ENCODE results near the gene RAB15.

Gene RAB15

DNA sequence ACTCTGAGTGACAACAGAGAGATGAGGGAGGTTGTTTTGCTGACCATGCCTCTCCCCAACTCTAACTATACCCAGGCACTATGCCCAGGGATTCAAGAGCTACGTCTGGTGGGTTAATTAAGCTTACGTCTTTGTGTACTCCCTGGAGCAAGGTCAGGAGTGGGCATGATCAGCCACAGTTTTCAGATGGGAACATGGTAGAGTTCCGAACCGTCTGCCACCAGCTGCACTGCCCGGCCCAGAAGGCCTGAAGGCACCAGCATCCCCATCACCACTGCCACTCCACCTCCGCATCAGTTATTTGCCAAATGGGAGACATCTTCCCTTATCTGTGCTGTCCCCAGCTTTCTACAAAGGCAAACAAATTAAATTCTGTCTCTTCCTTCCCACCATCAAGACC, 18.5 kb downstream of the RAB15 start:
- no peak for DNase-seq

DNA sequence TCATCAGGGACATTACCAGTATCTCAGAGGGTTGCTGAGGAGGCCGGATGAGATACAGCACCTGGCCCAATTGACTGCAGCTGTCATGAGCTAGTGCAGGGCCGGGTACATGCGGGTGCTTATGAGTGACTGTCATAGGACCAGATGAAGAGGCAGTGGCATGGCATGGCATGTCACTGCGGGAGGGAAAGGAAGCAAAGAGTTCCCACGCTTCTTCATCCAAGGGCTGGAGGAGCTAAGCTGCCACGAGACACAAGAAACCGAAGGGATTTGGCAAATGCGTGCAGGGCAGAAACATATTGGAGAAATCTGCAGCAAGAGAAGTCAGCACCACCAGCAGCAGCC, 18.9 kb downstream of the RAB15 start:
- no peak for DNase-seq

DNA sequence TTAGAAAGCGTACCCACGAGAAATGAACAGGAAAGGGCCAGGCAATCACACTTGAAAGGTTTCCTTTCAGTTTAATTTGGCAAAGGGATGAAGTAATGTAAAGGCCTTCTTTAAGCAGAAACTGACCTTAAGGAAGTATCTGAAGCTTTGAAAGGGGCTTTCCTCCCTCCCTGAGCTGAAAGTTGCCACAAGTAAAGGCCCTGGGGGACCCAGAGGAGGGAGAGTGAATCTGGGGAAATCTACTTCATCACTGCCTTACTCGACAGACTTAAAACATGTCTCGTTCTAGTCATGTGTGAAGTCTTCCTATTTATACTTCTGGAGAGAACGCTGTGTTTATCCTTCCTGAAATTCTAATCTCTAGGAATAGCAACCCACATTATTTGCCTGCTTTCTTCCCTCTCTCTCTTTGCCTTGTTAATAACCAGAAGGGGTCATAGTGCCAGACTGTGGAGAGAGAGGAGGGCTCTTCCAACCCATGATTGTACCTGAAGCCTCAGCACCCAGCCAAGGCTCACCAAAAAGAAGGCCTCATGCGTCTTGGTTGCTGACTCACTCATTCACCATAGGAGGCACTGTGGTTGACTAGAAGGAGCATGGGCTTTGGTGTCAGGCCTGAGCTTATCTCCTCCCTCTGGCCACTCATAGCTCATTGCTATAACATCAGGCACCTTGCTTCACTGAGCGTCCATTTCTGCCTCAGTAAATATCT, 19.4 kb downstream of the RAB15 start:
- no peak for DNase-seq

DNA sequence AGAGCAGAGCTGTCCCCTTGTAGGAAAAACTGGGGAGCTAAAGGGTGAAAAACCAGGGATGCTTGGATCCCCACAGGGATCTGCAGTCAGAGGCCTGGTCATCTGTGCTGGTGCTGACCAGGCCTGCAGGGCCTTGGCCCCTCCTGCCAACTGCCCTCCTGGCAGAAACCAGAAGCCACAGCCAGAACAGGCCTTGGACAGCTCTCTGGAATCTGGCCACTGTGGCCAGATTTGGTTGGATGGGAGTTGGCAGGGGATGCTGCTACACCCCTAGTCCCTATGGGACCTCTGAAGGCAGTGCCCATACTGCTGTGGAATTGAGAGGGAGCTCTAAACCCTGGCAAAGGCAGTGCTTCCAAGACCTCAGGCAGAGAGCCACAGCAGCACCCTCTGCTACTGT, 20.4 kb downstream of the RAB15 start:
- no peak for DNase-seq

DNA sequence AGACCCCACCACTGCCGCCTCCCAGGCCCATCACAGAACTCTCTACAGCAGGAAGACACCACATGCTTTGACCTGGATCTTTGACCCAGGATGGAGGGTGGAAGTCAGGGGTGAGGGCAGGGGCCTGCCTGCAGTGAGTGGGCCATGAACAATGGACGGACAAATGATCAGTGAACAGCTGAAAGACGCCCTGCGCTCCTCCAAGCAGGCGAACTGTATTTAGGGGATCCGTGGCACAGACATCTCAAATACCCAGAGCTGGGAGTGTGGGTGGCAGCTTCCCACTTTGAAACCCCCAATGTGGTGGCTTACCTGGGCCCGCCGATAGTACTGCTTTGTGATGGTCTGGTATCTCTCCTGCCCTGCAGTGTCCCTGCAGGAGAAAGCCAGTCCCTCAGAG, 20.8 kb downstream of the RAB15 start:
- no peak for DNase-seq

DNA sequence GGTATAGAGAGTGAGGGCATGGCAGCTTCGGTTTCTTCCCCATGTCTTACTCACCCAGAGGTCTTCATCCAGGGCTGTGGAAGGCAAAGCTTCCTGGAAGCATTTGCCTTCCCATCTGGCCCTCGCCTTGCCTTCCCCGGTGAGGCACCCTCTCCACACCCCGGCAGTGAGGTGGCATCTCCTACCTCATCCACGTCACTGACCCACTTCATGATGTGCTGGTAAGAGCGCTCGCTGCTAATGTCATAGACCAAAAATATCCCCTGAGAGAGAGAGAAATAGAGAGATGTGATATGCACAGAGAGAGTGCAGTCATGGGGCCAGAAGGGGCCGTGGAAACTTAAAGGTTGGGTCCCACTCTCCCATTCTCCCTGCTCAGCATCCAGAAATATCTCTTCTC, 21.2 kb downstream of the RAB15 start:
- DNase-seq, result no peak

DNA sequence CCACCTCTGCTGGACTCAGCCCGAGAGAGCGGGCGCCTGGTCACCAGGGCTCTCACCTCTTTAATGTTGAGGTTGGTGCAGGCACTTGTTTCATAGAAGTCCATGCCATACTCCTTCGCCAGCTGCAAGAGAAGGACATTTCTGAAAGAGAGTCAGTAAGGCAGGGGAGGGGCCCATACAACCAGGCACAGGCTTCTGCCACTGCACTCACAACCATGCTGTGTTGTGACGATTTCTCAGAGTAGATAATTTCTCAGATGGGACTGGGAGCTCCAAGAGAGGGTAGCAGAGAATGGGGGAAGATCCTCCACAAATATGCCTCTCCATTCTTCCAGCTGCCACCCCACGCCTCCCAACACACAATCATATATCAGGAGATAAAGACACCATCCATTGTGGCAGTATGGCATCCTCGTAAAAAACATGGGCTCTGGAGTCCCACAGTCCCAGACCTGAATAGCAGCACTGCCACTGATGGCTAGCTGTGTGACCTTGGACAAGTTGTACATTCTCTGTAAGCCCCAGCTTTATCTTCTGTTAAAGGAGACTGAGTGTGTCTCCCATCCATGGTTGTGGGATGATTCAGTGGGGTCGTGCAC, 23.4 kb downstream of the RAB15 start:
- DNase-seq, result no peak

DNA sequence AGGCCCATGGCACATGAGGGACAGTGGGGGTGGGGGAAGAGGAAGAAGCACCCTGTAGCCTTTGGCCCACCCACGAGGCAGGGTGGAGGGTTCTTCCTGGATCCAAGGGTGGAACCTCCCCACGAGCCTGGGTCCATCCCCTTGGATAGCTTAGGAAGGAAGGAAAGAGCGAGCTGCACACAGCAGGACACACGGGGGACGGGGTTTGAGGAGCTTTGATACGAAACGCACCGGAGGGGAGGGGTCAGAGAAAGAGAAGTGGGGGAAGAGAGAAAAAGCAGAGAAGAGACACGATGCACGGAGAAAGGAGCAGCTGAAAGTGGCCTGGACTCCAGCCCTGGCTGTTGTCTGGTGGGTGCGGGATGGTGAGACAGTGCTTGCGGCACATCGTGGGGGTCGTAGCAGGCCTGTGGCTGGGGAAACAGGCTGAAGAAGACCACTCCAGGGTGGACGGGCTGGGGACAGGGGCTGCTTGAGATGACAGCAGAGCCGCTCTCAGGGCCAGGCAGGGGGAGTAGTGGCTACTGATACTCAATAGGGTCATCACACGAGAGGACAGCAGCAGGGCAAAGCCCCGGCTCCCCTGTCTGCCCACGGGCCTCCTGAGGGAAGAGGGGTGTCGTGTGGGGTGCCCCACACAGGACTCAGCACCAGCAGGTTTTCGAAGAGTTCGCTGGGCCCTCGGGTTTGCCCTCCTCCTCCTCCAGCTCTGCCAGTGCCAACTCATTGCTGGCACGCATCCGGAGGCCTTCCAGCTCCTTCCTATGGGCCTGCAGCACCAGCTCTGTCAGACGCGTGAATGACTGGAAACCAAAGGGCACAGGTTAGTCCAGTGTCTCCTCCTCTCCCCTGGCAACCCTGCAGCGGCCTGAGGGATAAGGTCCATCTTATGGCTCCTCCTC, 24.2 kb downstream of the RAB15 start:
- DNase-seq, result no peak

DNA sequence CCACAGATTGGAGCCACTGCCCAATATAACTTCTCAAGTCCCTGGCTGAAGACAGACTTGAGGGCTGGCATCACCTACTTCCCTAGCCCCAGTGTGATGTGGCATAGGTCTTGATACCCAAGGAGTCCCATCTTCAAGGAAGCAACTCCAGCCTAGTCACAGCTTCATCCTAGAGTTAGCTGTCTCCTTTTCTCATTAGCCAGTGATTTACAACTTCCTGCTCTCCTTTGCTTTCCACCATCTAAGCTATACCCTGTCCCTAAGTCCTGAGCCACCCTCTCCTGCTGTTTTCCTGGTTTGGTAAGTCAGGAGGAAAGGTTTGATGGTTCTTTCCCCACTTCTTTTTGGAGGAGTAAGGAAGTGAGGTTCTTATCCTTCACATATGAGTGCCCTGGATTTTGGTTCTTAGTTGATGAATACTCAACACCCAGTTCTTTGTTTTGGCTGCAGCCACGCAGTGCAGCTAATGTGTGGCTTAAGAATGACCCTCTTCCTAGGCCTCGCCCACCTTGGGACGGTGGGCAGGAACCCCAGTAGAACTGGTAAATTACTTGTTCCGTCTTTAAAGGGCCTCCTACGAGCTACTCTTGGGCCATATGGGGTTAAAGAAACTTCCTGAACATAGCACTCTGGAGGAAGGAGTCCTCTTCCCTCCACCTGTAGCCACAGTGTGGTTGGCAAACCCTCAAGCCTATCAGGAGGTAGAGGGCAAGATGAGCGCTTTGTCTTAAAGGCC, 25.7 kb downstream of the RAB15 start:
- DNase-seq, result no peak

DNA sequence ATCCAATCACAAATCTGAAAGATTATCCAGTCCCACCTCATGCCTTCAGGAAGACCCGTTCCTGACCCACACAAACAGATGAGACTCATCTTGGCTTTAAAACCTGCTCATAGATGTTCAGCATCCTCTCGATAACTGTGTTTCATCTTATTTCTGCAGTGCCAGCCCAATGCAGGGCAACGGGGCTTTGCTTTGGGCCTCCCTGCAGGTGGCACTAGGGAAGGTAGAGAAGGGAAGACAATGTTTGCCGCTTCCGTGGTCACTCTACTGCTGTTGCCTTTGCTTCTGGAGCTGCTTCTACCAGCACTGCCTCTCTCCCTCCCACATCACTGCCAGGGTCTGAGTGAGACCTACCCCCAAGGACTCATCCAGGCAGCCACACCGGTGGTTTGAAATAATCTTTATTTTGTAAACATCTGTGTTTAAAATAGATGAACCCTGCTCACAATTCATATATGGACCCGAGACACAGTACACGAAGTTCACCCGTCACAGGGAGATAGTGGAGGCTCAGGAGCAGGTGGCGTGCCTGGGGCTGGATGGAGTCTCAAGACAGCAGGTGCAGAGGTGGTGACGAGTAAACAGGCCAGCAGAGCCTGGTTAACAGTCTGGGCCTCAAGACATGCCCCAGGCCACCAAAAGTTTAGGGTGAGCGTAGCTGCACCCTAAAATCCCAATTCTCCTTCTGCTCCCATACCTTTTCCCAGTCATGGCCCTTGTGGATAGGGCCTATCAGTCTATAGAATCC, 26.5 kb downstream of the RAB15 start:
- DNase-seq, result no peak

DNA sequence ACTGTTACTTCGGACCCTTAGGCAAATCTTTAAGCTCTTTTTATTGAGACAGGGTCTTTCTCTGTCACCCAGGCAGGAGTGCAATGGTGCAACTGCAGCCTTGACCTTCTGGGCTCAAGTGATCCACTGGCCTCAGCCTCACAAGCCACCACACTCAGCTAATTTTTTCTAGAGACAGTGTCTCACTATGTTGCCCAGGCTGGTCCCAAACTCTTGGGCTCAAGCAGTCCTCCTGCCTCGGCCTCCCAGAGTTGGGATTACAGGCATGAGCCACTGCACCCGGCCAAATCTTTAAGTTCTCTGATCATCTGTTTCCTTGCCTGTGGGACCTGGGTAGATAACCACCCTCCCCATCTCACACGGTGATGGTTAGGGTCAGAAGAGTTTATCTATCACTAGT, 27.3 kb downstream of the RAB15 start:
- no peak for DNase-seq

DNA sequence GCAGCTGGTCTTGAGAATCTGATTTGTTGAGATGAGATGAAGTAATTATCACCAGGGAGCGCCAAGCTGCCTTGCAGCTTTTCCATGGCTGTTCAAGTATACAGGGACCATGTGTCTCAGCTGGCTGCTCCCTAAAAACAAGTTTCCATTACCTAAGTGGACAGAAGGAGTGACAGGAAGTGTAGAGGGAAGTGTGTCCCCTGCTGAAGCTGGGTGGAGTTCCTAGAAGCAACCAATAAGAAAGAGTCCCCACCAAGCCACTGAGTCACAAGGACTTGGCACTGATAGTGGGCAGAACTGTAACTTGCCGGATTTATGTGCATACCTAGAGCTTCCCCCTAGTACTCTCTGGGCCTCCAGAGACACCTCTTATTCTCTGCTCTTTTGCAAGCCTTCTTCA, 28.1 kb downstream of the RAB15 start:
- DNase-seq, result no peak

DNA sequence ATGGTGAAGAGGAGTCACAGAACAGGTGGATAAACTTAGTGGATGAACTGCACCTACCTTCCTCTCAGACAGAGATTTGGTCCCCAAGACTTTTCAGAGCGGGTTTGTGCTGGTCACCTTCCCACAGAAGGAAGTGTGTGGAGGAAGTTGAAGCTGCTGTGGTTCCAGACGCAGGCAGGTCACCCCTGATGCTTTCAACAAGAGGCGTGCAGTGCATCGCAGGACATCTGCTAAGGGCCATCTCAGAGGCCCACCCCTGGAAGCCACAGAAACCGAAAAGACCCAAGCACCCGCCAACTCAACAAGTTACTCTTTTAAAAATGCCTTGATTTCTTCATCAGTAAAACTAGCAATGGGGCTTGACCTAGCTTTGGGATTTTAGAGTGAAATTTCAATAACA, 28.6 kb downstream of the RAB15 start:
- no peak for DNase-seq

DNA sequence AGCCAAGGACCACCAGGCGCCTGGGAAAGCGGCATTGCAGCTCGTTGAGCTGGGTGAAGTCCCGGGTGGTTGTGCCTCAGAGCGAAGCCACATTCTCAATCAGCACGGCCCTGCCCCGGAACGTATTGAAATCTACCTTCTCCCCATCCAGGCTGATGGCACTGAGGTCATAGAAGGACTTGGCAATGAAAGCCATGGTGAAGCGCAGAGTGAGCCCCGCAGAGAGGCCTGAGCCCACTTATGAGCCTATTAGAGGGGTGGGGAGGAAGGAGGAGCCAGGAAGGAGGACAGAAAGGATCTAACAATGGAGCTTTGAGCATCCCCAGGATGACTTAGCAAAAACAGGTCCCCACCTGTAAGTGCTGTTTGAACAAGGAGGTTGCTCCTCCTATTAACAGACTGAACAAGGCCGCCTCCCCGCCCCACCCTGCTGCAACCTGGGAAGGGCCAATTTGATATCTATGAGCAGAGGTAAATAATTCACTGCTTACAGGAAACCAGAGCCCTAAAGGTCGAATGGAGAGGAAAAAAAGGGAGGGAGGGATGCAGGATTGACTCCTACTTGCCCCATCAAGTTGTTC, 29.5 kb downstream of the RAB15 start, which contains the start of gene GPX2:
Gene GPX2, minus strand, starts transcription at position 215 of the 581 bp plus-strand sequence. Its CDS starts 19 bp downstream, at position 196.
- DNase-seq, result no peak

DNA sequence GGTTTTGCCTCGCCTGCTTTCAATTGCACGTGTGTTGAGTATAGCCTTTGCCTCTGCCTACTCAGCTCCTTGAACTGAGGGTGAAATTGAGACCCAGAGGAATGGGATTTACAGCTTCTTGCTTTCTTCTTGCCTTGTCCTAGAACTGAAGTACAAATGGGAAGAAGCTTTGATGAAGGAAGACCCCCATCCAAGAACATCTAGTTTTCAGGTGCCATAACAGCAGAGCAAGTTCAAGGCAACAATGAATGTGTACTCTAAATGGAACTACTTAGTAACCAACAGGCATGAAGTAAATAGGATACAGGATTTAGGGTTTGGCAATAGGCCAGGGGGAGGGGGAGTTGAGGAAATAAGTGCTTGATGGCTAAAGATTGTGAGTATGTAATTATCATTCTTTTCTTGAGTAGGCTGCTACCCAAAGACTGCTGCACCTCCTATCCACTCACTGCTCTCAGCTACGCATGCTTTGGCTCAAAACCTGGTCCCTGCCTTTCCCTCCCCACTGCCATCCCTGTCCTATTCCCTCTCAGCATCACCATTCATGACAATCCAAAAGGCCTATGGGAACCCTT, 31.7 kb downstream of the RAB15 start:
- no peak for DNase-seq

DNA sequence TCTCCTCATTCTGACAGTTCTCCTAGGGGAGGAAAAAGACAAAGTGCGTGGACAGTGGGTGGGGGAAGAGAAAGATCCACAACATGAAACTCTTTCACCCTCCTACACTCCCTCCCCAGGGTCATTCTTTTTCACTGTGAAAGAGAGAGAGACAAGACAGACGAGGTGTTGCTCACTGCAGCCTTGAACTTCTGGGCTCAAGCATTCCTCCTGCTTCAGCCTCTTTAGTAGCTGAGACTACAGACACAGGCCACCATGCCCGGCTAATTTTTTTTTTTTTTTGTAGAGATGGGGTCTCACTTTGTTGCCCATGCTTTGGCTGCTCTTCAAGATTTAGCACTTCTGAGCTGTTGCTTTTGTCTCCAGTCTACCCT, 32.3 kb downstream of the RAB15 start:
- DNase-seq, result no peak

DNA sequence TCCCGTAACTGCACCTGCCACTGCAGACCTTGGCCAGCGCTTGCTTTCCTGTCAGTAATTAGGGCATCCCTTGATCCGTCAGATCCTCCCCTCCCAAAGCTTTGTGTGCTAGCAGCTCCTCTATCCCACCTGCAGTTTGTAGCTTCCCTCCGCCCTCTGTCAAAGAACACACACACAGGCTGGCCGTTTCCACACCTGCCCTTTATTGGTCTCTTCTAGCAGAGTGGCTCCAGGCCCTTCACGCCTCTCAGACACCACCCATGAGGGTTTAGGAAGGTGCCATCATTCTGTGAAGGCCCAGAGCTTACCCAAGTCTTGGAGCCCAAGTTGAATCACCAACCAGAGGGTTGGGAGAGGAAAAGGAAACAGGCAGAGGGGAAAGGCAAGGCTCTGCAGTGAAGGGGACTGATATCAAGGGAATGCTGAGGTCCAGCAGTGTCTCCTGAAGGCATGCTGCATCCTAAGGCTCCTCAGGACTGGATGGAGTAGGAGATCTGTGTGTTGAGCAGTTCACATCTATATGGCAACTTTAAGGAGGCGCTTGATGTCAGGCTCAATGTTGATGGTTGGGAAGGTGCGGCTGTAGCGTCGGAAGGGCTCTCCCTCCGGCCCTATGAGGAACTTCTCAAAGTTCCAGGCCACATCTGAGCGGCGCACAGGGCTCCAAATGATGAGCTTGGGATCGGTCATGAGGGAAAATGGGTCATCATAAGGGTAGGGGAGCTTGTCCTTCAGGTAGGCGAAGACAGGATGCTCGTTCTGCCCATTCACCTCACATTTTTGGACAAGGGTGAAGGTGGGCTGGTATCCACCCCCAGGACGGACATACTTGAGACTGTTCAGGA, 32.9 kb downstream of the RAB15 start:
- no peak for DNase-seq

DNA sequence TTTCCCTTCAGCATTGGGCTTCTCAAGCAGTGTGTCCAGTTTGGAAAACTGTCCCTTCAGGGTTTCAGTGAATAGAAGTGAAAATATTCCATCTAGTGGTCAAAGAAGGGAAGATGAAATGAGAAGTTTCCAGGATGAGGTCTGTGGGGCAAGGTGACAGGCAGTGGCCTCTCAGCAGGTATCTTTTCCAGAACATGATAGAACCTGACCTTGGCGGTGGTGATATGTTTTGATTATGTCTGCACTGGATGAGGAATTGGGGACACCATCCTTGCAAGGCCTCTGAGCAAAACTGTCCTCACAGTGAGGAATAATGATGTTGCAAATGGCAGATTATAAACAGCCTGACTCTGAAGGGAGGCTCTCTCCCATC, 34.3 kb downstream of the RAB15 start:
- no peak for DNase-seq

DNA sequence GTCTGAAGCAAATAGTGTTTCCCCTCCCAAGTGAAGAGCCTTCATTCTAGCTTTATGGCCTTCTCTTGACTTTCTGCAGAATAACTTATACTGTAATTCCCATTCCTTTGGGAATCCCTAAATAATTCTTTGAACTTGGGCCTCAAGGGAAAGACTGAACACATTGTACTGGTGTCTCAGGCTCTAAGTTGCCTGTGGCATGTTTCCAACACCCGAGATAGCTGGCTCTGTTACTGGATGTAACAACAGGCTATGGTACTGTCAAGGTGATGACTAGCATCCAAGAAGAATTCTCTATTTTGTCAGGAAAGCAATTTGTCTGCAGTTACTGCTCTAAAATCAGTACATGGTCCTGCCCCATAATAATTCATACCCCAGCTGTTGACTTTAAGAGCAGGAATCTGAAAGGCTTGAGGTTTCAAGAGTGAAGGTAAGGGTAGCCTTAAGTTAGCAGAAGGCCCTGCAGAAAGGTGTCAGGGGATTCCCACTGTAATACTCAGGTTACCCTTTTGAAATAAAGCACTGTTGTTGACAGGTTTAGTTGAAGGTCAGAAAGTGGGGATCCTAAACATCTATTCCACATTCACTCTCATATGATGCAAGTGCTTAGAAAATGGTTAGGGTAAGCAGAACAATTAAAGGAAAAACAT, 34.8 kb downstream of the RAB15 start:
- DNase-seq, result no peak

DNA sequence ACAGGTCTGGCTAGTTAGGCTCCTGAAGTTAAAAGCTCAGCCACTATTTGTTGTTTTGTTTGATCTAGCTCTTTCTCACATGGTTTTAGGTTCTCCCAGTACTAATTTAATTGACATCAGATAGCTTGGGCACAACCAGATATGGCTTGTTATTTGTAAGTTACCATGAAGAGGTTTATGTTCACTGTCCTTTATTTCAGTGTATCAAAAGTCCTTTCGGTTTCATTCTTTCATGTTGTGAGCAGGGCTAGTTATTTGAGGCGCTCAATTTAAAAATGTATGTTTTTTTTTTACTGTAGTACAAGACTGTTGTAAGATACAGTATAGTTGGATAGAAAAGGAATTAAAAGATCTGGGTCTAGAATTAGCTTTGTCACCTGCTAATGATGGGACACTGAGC, 36.6 kb downstream of the RAB15 start:
- DNase-seq, result no peak
